WTC11 (cell line): ENCODE data around the gene TMEM204. TPM values are rescaled to one million over a fixed set of nuclear protein-coding genes. Genes with fewer than 3 reads are reported as not detected.

Experiments
- ATAC-seq: fragments of 200-7000 bp; cut with Tn5 transposase; 2 replicates; pipeline ENCODE4 v1.10.0; 2021; ENCODE audit warnings: mild to moderate bottlenecking, moderate library complexity
- CTCF ChIA-PET: fragments of 300-600 bp; sonication (Branson Sonifier 250); formaldehyde crosslinking; loops from one replicate; lab custom pipeline; 2021; ENCODE audit warnings: antibody characterized with exemption; lab: Charles Lee
- POLR2A ChIA-PET: fragments of 350-600 bp; sonication (Branson Sonifier 250); formaldehyde crosslinking; loops from one replicate; lab custom pipeline; 2021; ENCODE audit warnings: antibody characterized with exemption; lab: Charles Lee
- DNase-seq: peaks from one replicate; pipeline ENCODE4 v3.0.0; 2021; ENCODE audit warnings: low spot score
- H3K27ac Mint-ChIP-seq: 2 replicates; pipeline ENCODE4 v1.8.0; 2021; ENCODE audit warnings: mixed read lengths
- H3K27me3 Mint-ChIP-seq: 2 replicates; pipeline ENCODE4 v1.8.0; 2021; ENCODE audit warnings: low read depth, mild to moderate bottlenecking, moderate library complexity, mixed read lengths
- H3K36me3 Mint-ChIP-seq: 2 replicates; pipeline ENCODE4 v1.8.0; 2021; ENCODE audit warnings: mixed read lengths
- H3K4me1 Mint-ChIP-seq: 2 replicates; pipeline ENCODE4 v1.8.0; 2022; ENCODE audit warnings: mixed read lengths
- H3K4me3 Mint-ChIP-seq: 2 replicates; pipeline ENCODE4 v1.8.0; 2021; ENCODE audit warnings: mild to moderate bottlenecking, moderate library complexity, mixed read lengths
- H3K9me3 Mint-ChIP-seq: 2 replicates; pipeline ENCODE4 v1.8.0; 2021; ENCODE audit warnings: mixed read lengths
- ATF1 ChIP-seq: sonication (generic); formaldehyde crosslinking; IDR thresholded peaks from 2 replicates; pipeline ENCODE4 v1.8.1; 2023; ENCODE audit warnings: mild to moderate bottlenecking, moderate library complexity, missing genetic modification reagents
- FOXP1 ChIP-seq: sonication (generic); formaldehyde crosslinking; IDR thresholded peaks from 2 replicates; pipeline ENCODE4 v1.8.0; 2022; ENCODE audit warnings: missing genetic modification reagents, mild to moderate bottlenecking, moderate library complexity, borderline replicate concordance
- FOXP4 ChIP-seq: sonication (generic); formaldehyde crosslinking; IDR thresholded peaks from 2 replicates; pipeline ENCODE4 v1.8.0; 2022; ENCODE audit warnings: mild to moderate bottlenecking, missing genetic modification reagents
- HMGXB4 ChIP-seq: sonication (generic); formaldehyde crosslinking; IDR thresholded peaks from 2 replicates; pipeline ENCODE4 v1.8.1; 2023; ENCODE audit warnings: mild to moderate bottlenecking, moderate library complexity, missing genetic modification reagents
- IRF1 ChIP-seq: sonication (generic); formaldehyde crosslinking; IDR thresholded peaks from 2 replicates; pipeline ENCODE4 v1.8.0; 2023; ENCODE audit warnings: missing genetic modification reagents
- JUN ChIP-seq: sonication (generic); formaldehyde crosslinking; IDR thresholded peaks from 2 replicates; pipeline ENCODE4 v1.8.0; 2023; ENCODE audit warnings: mild to moderate bottlenecking, missing genetic modification reagents
- MLX ChIP-seq: sonication (generic); formaldehyde crosslinking; IDR thresholded peaks from 2 replicates; pipeline ENCODE4 v1.8.1; 2023; ENCODE audit warnings: mild to moderate bottlenecking, missing genetic modification reagents, moderate library complexity
- RELA ChIP-seq: sonication (generic); formaldehyde crosslinking; IDR thresholded peaks from 2 replicates; pipeline ENCODE4 v1.8.1; 2022; ENCODE audit warnings: missing genetic modification reagents, mild to moderate bottlenecking, borderline replicate concordance
- SP1 ChIP-seq: sonication (generic); formaldehyde crosslinking; conservative IDR thresholded peaks from 2 replicates; pipeline ENCODE4 v1.8.1; 2022; ENCODE audit warnings: missing genetic modification reagents
- TP53 ChIP-seq: sonication (generic); formaldehyde crosslinking; IDR thresholded peaks from 2 replicates; pipeline ENCODE4 v1.8.1; 2023; ENCODE audit warnings: mild to moderate bottlenecking, missing genetic modification reagents
- USF1 ChIP-seq: sonication (generic); formaldehyde crosslinking; IDR thresholded peaks from 2 replicates; pipeline ENCODE4 v1.8.0; 2022; ENCODE audit warnings: mild to moderate bottlenecking, missing genetic modification reagents
- ZBTB43 ChIP-seq: sonication (generic); formaldehyde crosslinking; IDR thresholded peaks from 2 replicates; pipeline ENCODE4 v1.8.1; 2023; ENCODE audit warnings: mild to moderate bottlenecking, missing genetic modification reagents
- ZMAT4 ChIP-seq: fragments of 250-450 bp; sonication (Bioruptor Pico); IDR thresholded peaks from 2 replicates; pipeline ENCODE4 v1.9.0; 2021; ENCODE audit warnings: mild to moderate bottlenecking
- ZNF138 ChIP-seq: sonication (generic); formaldehyde crosslinking; conservative IDR thresholded peaks from 2 replicates; pipeline ENCODE4 v1.8.1; 2022; ENCODE audit warnings: mild to moderate bottlenecking, moderate library complexity, missing genetic modification reagents
- ZNF532 ChIP-seq: fragments of 250-450 bp; sonication (Bioruptor Pico); IDR thresholded peaks from 2 replicates; pipeline ENCODE4 v1.9.0; 2021; ENCODE audit warnings: mild to moderate bottlenecking, borderline replicate concordance
- total RNA-seq: library from RNA; stranded (reverse); gene quantifications from 3 replicates; pipeline ENCODE4 v1.2.3, GENCODE V29; 2021

The TMEM204 gene
- total RNA-seq, 1 experiment from 2014 or later = 0.35 TPM

- peak; percentile 30; the same call in 1 of the 2 replicates for TF ChIP-seq FOXP1 (CRISPR knock-in tag)
- peak; percentile 73; the same call in 1 of the 2 replicates for TF ChIP-seq HMGXB4
- no peak; the same call in 1 of the 2 replicates for TF ChIP-seq IRF1 (CRISPR knock-in tag)
- TF ChIP-seq, all 79 proteins: peak for 15
These were observed 40.3 kb upstream of the TMEM204 start, which contains the start of gene TELO2 (continued) for GRCh38 chr16:1492923-1493745.

- ATAC-seq (no peak; the same call in 1 of the 2 replicates), DNase-seq (peak; percentile 39)
- H3K9me3 Mint-ChIP-seq = no peaks in the 10 kb centered on the region
- TF ChIP-seq HMGXB4 (peak; percentile 26; the same call in 1 of the 2 replicates), ZNF532 (CRISPR knock-in tag) (no peak)
- H3K4me3 Mint-ChIP-seq = peak overlapping the region; percentile 92
- H3K27me3 Mint-ChIP-seq = no peaks in the 10 kb centered on the region
- H3K27ac Mint-ChIP-seq = no peak overlapping the region
- H3K36me3 Mint-ChIP-seq = peaks cover 6% of the 10 kb centered on the region
- peaks cover 10% of the 10 kb centered on the region; the same call in 1 of the 2 replicates for H3K4me1 Mint-ChIP-seq
- ChIA-PET CTCF (interaction anchor here (0.9 to 1.5 kb wide), 6 partner anchors 17 to 271 kb away, joined by 3 to 6 read pairs (median 3); partner anchors contain the start of gene MAPK8IP3), POLR2A (interaction anchor here (0.7 to 1.0 kb wide), 2 partner anchors 18 to 131 kb away, joined by 3 to 4 read pairs; no protein-coding TSS in a partner anchor)
These were observed 39.7 kb upstream of the TMEM204 start for GRCh38 chr16:1493746-1494094.

- ChIA-PET CTCF (interaction anchor here (0.9 to 1.5 kb wide), 6 partner anchors 17 to 270 kb away, joined by 3 to 6 read pairs (median 3); partner anchors contain the start of gene MAPK8IP3), POLR2A (interaction anchor here (0.7 to 1.0 kb wide), 2 partner anchors 18 to 131 kb away, joined by 3 to 4 read pairs; no protein-coding TSS in a partner anchor)
- no peaks in the 10 kb centered on the region for H3K27me3 Mint-ChIP-seq
- peak; percentile 46 for ATAC-seq
- H3K4me1 Mint-ChIP-seq = peaks cover 10% of the 10 kb centered on the region; the same call in 1 of the 2 replicates
- H3K36me3 Mint-ChIP-seq = peaks cover 6% of the 10 kb centered on the region
- peak; percentile 54 for DNase-seq
- H3K9me3 Mint-ChIP-seq = no peaks in the 10 kb centered on the region
- no peak overlapping the region for H3K27ac Mint-ChIP-seq
- H3K4me3 Mint-ChIP-seq = peak overlapping the region; percentile 92
- TF ChIP-seq JUN (CRISPR knock-in tag) (no peak), ZMAT4 (no peak), MLX (CRISPR knock-in tag) (no peak), SP1 (CRISPR knock-in tag) (no peak), TP53 (CRISPR knock-in tag) (no peak), ATF1 (CRISPR knock-in tag) (no peak), ZBTB43 (no peak), RELA (CRISPR knock-in tag) (no peak), ZNF138 (CRISPR knock-in tag) (no peak), FOXP4 (CRISPR knock-in tag) (no peak), USF1 (no peak)
These were observed 39.3 kb upstream of the TMEM204 start for GRCh38 chr16:1494129-1494640.
